Mesenchymal stem cell (in vitro differentiated cells and primary cell): ENCODE results near the gene ADORA2A.

Source experiments
- DNase-seq: peaks from one replicate; pipeline ENCODE4 v3.0.0-alpha.2; 2013
- H2AFZ ChIP-seq: one replicate; pipeline ENCODE4 v1.6.1; 2013; ENCODE audit warnings: low read depth, mild to moderate bottlenecking, control low read depth, inconsistent platforms, low read length, moderate library complexity
- H2AK5ac ChIP-seq: 2 replicates; pipeline ENCODE4 v1.6.1; 2013; ENCODE audit warnings: low read length, moderate library complexity, mild to moderate bottlenecking, inconsistent platforms; ENCODE audit not compliant: severe bottlenecking
- H2BK120ac ChIP-seq: one replicate; pipeline ENCODE4 v1.6.1; 2013; ENCODE audit warnings: low read depth, mild to moderate bottlenecking, inconsistent platforms, low read length, moderate library complexity
- H2BK12ac ChIP-seq, 2 experiments: one replicate each; pipeline ENCODE4 v1.6.1; 2013; ENCODE audit warnings: inconsistent platforms in 2 of 2, low read length in 2 of 2, mild to moderate bottlenecking in 2 of 2, moderate library complexity in 2 of 2, control low read depth in 1 of 2
- H2BK15ac ChIP-seq: one replicate; pipeline ENCODE4 v1.6.1; 2013; ENCODE audit warnings: mild to moderate bottlenecking, low read depth, inconsistent platforms; ENCODE audit not compliant: poor library complexity, severe bottlenecking
- H2BK5ac ChIP-seq: 2 replicates; pipeline ENCODE4 v1.6.1; 2013; ENCODE audit warnings: low read depth, mild to moderate bottlenecking, low read length, control low read depth, inconsistent platforms; ENCODE audit not compliant: poor library complexity, severe bottlenecking
- H3K14ac ChIP-seq, 2 experiments: one replicate each; pipeline ENCODE4 v1.6.1; 2013; ENCODE audit warnings: inconsistent platforms in 2 of 2, low read length in 2 of 2, control low read depth in 1 of 2, mild to moderate bottlenecking in 1 of 2, moderate library complexity in 1 of 2
- H3K18ac ChIP-seq, 2 experiments: one replicate each; pipeline ENCODE4 v1.6.1; 2013; ENCODE audit warnings: inconsistent platforms in 2 of 2, low read length in 2 of 2, control low read depth in 1 of 2, low read depth in 1 of 2, mild to moderate bottlenecking in 1 of 2
- H3K23ac ChIP-seq, 2 experiments: one replicate each; pipeline ENCODE4 v1.6.1; 2013; ENCODE audit warnings: inconsistent platforms in 2 of 2, low read length in 2 of 2, mild to moderate bottlenecking in 2 of 2, moderate library complexity in 2 of 2, control low read depth in 1 of 2
- H3K27ac ChIP-seq: 2 replicates; pipeline ENCODE4 v1.5.1; 2013; ENCODE audit warnings: mild to moderate bottlenecking, moderate library complexity, low read length, control low read depth, inconsistent platforms; ENCODE audit not compliant: poor library complexity, severe bottlenecking
- H3K27me3 ChIP-seq, 2 experiments: 2 replicates each; pipeline versions ENCODE4 v1.6.1 to v1.7.0; 2013; ENCODE audit warnings: low read length in 2 of 2, mild to moderate bottlenecking in 2 of 2, moderate library complexity in 2 of 2, control low read depth in 1 of 2, inconsistent platforms in 1 of 2; ENCODE audit not compliant: control insufficient read depth in 1 of 2, insufficient read depth in 1 of 2
- H3K36me3 ChIP-seq, 2 experiments: 2 replicates each; pipeline versions ENCODE4 v1.6.1 to v1.7.0; 2013; ENCODE audit warnings: low read length in 2 of 2, control low read depth in 1 of 2, inconsistent platforms in 1 of 2, low read depth in 1 of 2, mild to moderate bottlenecking in 1 of 2; ENCODE audit not compliant: insufficient read depth in 2 of 2, control insufficient read depth in 1 of 2
- H3K4ac ChIP-seq, 2 experiments: one replicate each; pipeline ENCODE4 v1.6.1; 2013; ENCODE audit warnings: inconsistent platforms in 2 of 2, low read length in 2 of 2, mild to moderate bottlenecking in 2 of 2, moderate library complexity in 2 of 2, control low read depth in 1 of 2, low read depth in 1 of 2
- H3K4me1 ChIP-seq: 2 replicates; pipeline ENCODE4 v1.6.1; 2013; ENCODE audit warnings: low read depth, low read length, control low read depth; ENCODE audit not compliant: control insufficient read depth, insufficient read depth
- H3K4me2 ChIP-seq: 2 replicates; pipeline ENCODE4 v1.6.1; 2013; ENCODE audit warnings: low read length, mild to moderate bottlenecking, inconsistent platforms; ENCODE audit not compliant: poor library complexity, severe bottlenecking
- H3K4me3 ChIP-seq, 2 experiments: 2 replicates each; pipeline versions ENCODE4 v1.5.1 to v1.7.0; 2013; ENCODE audit warnings: low read length in 2 of 2, mild to moderate bottlenecking in 2 of 2, control low read depth in 1 of 2, low read depth in 1 of 2; ENCODE audit not compliant: insufficient read depth in 1 of 2
- H3K79me1 ChIP-seq: replicated peaks from 2 replicates; pipeline ENCODE4 v1.6.1; 2013; ENCODE audit warnings: mild to moderate bottlenecking, control low read depth, low read length, inconsistent platforms; ENCODE audit not compliant: poor library complexity, severe bottlenecking
- H3K9ac ChIP-seq: 2 replicates; pipeline ENCODE4 v1.7.0; 2013; ENCODE audit warnings: mild to moderate bottlenecking, low read length, moderate library complexity
- H3K9me3 ChIP-seq: 2 replicates; pipeline ENCODE4 v1.7.0; 2013; ENCODE audit warnings: mild to moderate bottlenecking, low read length; ENCODE audit not compliant: control insufficient read depth
- H4K8ac ChIP-seq: one replicate; pipeline ENCODE4 v1.6.1; 2013; ENCODE audit warnings: inconsistent platforms, mild to moderate bottlenecking, low read length, moderate library complexity
- H4K91ac ChIP-seq: one replicate; pipeline ENCODE4 v1.6.1; 2013; ENCODE audit warnings: mild to moderate bottlenecking, low read length, inconsistent platforms
- WGBS: methylation state at CpG from one replicate; pipeline ENCODE4 v1.1.7; 2013; ENCODE audit warnings: mixed read lengths; 5-methylcytosine and 5-hydroxymethylcytosine counted together

ADORA2A gene

GRCh38 chr22:24421428-24421931, 5.9 kb upstream of the ADORA2A start:
- H3K27me3 ChIP-seq, result peaks cover 9 to 25% of the 10 kb centered on the region in 2 experiments
- peaks cover 15 to 17% of the 10 kb centered on the region in 2 experiments for H3K36me3 ChIP-seq
- no peaks in the 10 kb centered on the region for H3K79me1 ChIP-seq
- 43% methylated on average over 8 of the region's 9 CpGs for WGBS
- no peak overlapping the region for H3K4me3 ChIP-seq
- no peak overlapping the region for H3K9ac ChIP-seq
- H3K18ac ChIP-seq, result no peak overlapping the region
- no peak overlapping the region for H4K91ac ChIP-seq
- H3K4me2 ChIP-seq, result no peak overlapping the region
- no peak for DNase-seq
- no peak overlapping the region for H2BK5ac ChIP-seq
- H3K4me1 ChIP-seq, result peaks cover 28% of the 10 kb centered on the region
- peak overlapping the region; percentile 68 for H2BK15ac ChIP-seq
- no peak overlapping the region for H3K4ac ChIP-seq
- no peak overlapping the region for H2AK5ac ChIP-seq
- H2BK120ac ChIP-seq, result no peak overlapping the region
- H2AFZ ChIP-seq, result no peak overlapping the region
- no peak overlapping the region for H3K14ac ChIP-seq
- no peak overlapping the region for H4K8ac ChIP-seq
- H2BK12ac ChIP-seq, result no peak overlapping the region
- H3K9me3 ChIP-seq, result no peaks in the 10 kb centered on the region
- H3K27ac ChIP-seq, result no peak overlapping the region
- H3K23ac ChIP-seq, result no peak overlapping the region

DNA sequence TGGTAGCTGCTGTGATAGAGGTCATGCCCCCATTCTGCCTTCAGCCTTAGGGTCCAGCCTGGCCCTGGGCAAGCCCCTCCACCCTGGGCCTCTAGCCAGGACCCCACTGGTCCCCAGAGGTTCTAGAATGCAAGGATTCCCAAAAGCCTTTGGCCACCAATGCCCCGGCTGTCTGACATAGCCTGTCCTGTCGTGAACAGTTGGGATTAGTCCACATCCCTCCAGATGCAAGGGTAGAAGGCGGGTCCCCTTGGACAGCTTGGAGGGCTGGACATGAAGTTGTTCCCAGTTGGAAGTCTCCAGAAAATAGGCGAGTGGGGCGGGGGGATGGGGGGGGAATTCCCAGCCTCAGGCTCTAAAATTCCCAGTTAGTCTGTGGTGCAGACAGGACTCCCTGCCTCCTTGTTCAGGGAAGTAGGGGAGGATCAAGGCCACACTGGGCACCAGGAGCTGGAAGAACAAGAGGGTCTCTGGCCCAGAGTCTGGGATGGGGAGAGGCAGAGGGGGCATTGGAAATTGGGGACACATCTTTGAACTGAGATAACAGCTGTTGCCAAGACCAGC, 5.2 kb upstream of the ADORA2A start:
- H3K14ac ChIP-seq, result no peak overlapping the region
- H4K8ac ChIP-seq, result no peak overlapping the region
- H3K4ac ChIP-seq, result no peak overlapping the region
- H2AFZ ChIP-seq, result no peak overlapping the region
- H3K4me1 ChIP-seq, result peaks cover 30% of the 10 kb centered on the region
- no peaks in the 10 kb centered on the region for H3K9me3 ChIP-seq
- no peak overlapping the region for H3K4me2 ChIP-seq
- H3K27ac ChIP-seq, result no peak overlapping the region
- H3K79me1 ChIP-seq, result no peaks in the 10 kb centered on the region
- no peak overlapping the region for H2BK5ac ChIP-seq
- H2BK15ac ChIP-seq, result peak overlapping the region; percentile 30
- no peak overlapping the region for H3K18ac ChIP-seq
- no peak overlapping the region for H3K4me3 ChIP-seq
- H2BK12ac ChIP-seq, result peak overlapping the region in 1 of 2 experiments; percentile 1
- no peak overlapping the region for H3K9ac ChIP-seq
- 84% methylated on average over 5 of the region's 5 CpGs for WGBS
- H3K23ac ChIP-seq, result no peak overlapping the region
- H2BK120ac ChIP-seq, result no peak overlapping the region
- DNase-seq, result no peak
- no peak overlapping the region for H2AK5ac ChIP-seq
- H3K27me3 ChIP-seq, result peaks cover 9 to 28% of the 10 kb centered on the region in 2 experiments
- H3K36me3 ChIP-seq, result peaks cover 9 to 10% of the 10 kb centered on the region in 2 experiments
- no peak overlapping the region for H4K91ac ChIP-seq

DNA sequence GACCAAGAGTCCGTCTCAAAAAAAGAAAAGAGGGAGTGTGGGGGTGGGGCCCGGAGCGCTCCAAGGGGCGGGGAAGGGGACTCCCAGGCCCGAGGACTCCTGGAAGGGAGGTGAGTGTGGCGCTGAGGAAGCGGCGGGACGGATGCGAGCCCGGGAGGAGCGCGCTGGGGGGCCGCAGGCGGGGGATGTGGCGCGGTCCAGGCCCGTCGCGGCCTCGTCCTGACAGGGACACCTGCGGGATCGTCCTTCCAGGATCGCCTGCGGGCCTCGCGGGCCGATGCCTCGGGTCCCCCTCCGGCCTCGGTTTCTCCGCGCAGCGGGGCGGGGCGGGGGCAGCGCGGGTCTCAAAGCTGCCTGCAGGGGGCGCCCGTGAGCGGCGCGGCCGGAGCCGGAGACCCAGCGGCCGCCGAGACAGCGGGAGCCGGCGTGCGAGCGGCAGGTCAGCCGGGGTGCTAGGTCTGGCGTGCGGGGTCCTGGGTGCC, 3.8 kb upstream of the ADORA2A start:
- no peak overlapping the region for H3K27ac ChIP-seq
- H2BK15ac ChIP-seq, result peak overlapping the region; percentile 74

DNA sequence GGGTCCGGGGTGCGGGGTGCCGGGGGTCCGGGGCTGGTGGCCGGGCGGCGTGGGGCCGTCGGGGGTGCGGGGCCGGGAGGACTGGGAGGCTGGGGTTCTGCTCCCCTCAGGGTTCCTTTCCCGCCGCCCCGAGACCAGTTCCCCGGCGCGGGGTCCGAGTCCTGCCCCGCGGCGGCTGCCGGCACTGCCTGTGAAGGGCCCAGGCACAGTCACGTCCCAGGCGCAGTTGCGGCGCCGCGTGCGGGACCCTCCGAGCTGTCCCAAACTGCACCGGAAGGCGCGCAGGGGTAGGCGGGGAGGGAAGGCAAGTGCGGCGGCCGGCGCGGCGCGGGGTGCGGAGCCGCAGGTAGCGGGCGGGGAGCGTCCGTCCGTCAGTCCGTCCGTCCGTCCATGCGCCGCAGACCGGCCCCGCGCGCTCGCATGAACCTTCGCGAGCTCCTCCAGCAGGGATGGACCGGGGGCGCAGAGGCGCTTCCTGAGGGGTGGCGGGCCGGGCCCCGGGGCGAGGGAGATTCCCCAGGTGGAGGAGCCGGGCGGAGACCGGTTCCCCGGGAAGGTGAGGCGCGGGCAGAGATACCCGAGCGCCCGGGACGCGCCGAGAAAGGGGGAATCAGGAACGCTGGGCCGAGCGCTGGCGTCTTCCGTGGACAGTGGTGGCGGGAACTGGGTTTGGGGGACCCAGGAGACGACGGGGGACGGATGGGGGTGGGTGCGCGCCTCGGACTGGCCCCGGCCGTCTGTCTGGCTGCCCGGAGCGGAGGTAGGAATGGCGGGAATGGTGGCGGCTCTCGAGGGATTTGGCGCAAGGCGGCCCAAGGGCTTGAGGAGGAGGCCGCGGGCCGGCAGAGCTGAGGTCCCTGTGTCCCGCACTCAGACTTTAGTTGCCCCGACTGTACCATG, 3.1 kb upstream of the ADORA2A start:
- no peak overlapping the region for H3K4ac ChIP-seq
- H2BK12ac ChIP-seq, result peak overlapping the region in 1 of 2 experiments; percentile 29
- H3K9me3 ChIP-seq, result no peaks in the 10 kb centered on the region
- H3K4me2 ChIP-seq, result peak overlapping the region; percentile 97
- DNase-seq, result no peak
- H3K79me1 ChIP-seq, result no peaks in the 10 kb centered on the region
- WGBS, result 5% methylated on average over 66 of the region's 105 CpGs
- H3K18ac ChIP-seq, result peak overlapping the region in 1 of 2 experiments; percentile 64
- no peak overlapping the region for H4K91ac ChIP-seq
- H3K23ac ChIP-seq, result peak overlapping the region in 1 of 2 experiments; percentile 78
- H3K14ac ChIP-seq, result peak overlapping the region in 1 of 2 experiments; percentile 11
- no peak overlapping the region for H2AFZ ChIP-seq
- peaks cover 36% of the 10 kb centered on the region for H3K4me1 ChIP-seq
- no peak overlapping the region for H2AK5ac ChIP-seq
- no peak overlapping the region for H4K8ac ChIP-seq
- H3K27ac ChIP-seq, result no peak overlapping the region
- peak overlapping the region; percentile 57 to 78 for H3K4me3 ChIP-seq
- peaks cover 9 to 28% of the 10 kb centered on the region in 2 experiments for H3K27me3 ChIP-seq
- H3K9ac ChIP-seq, result peak overlapping the region; percentile 32
- no peak overlapping the region for H2BK5ac ChIP-seq
- H2BK120ac ChIP-seq, result no peak overlapping the region
- H3K36me3 ChIP-seq, result no peaks in the 10 kb centered on the region
- peak overlapping the region; percentile 88 for H2BK15ac ChIP-seq

More for the DNA sequence above, 3.8 kb upstream of the ADORA2A start:
- no peak overlapping the region for H3K23ac ChIP-seq
- peak overlapping the region in 1 of 2 experiments; percentile 78 for H2BK12ac ChIP-seq
- no peak overlapping the region for H2BK5ac ChIP-seq
- H4K8ac ChIP-seq, result peak overlapping the region; percentile 67
- H2AFZ ChIP-seq, result no peak overlapping the region
- H4K91ac ChIP-seq, result no peak overlapping the region
- 5% methylated on average over 33 of the region's 56 CpGs for WGBS
- no peak for DNase-seq
- peak overlapping the region; percentile 57 to 72 for H3K4me3 ChIP-seq
- peaks cover 9 to 28% of the 10 kb centered on the region in 2 experiments for H3K27me3 ChIP-seq
- H3K4me2 ChIP-seq, result peak overlapping the region; percentile 97
- H3K18ac ChIP-seq, result peak overlapping the region in 1 of 2 experiments; percentile 73
- no peak overlapping the region for H3K4ac ChIP-seq
- no peaks in the 10 kb centered on the region for H3K79me1 ChIP-seq
- peaks cover 35% of the 10 kb centered on the region for H3K4me1 ChIP-seq
- no peak overlapping the region for H2AK5ac ChIP-seq
- H3K9ac ChIP-seq, result peak overlapping the region; percentile 38
- no peaks in the 10 kb centered on the region for H3K9me3 ChIP-seq
- no peak overlapping the region for H2BK120ac ChIP-seq
- H3K36me3 ChIP-seq, result no peaks in the 10 kb centered on the region
- H3K14ac ChIP-seq, result peak overlapping the region in 1 of 2 experiments; percentile 76
